ENCODE data around the gene TDRKH. TPM values are rescaled to one million over a fixed set of nuclear protein-coding genes. Genes with fewer than 3 reads are reported as not detected.

TDRKH gene
- total RNA-seq, 1 donor from 2014 or later: 8.9 TPM

GRCh38 chr1:151831605-151832004 is 41.3 kb upstream of the TDRKH start, which contains the start of gene RORC:
TSS of gene RORC (minus strand) at chr1:151831802. CDS start at chr1:151831764, 38 bp downstream.
- Mint-ChIP-seq H3K9me3 (no peaks in the 10 kb centered on the region), H3K36me3 (peaks cover 4% of the 10 kb centered on the region), H3K27me3 (peaks cover 13% of the 10 kb centered on the region), H3K4me1 (ENCODE audit: unreplicated experiment) (peaks cover 15% of the 10 kb centered on the region), H3K4me3 (no peak within 1 kb of the TSS), H3K27ac (no peak within 1 kb of the TSS)
- no peak for DNase-seq (ENCODE audit: extremely low spot score, unreplicated experiment)
- no peak for TF ChIP-seq CTCF (conservative IDR thresholded peaks at IDR 0.05)

GRCh38 chr1:151831256-151831591 is 40.9 kb upstream of the TDRKH start:
- Mint-ChIP-seq H3K27me3 (peaks cover 10% of the 10 kb centered on the region), H3K36me3 (no peaks in the 10 kb centered on the region), H3K27ac (no peak overlapping the region), H3K4me3 (no peak overlapping the region), H3K4me1 (ENCODE audit: unreplicated experiment) (peaks cover 11% of the 10 kb centered on the region), H3K9me3 (no peaks in the 10 kb centered on the region)
- no peak for DNase-seq (ENCODE audit: extremely low spot score, unreplicated experiment)
- TF ChIP-seq CTCF (conservative IDR thresholded peaks at IDR 0.05): no peak

- DNase-seq (ENCODE audit: extremely low spot score, unreplicated experiment): no peak
- H3K9me3 Mint-ChIP-seq: no peaks in the 10 kb centered on the region
- no peak overlapping the region for H3K4me3 Mint-ChIP-seq
- no peaks in the 10 kb centered on the region for H3K36me3 Mint-ChIP-seq
- no peak for TF ChIP-seq CTCF (conservative IDR thresholded peaks at IDR 0.05)
- H3K27ac Mint-ChIP-seq: peak overlapping the region; percentile 3
- peaks cover 10% of the 10 kb centered on the region for H3K27me3 Mint-ChIP-seq
- peaks cover 11% of the 10 kb centered on the region for H3K4me1 Mint-ChIP-seq (ENCODE audit: unreplicated experiment)
Observed at GRCh38 chr1:151830055-151830454, 39.8 kb upstream of the TDRKH start.

GRCh38 chr1:151829352-151830046 is 39.2 kb upstream of the TDRKH start:
- DNase-seq (ENCODE audit: extremely low spot score, unreplicated experiment): no peak
- Mint-ChIP-seq H3K27me3 (peaks cover 13% of the 10 kb centered on the region), H3K9me3 (no peaks in the 10 kb centered on the region), H3K36me3 (no peaks in the 10 kb centered on the region), H3K4me3 (peak overlapping the region; percentile 24), H3K27ac (peak overlapping the region; percentile 3), H3K4me1 (ENCODE audit: unreplicated experiment) (peaks cover 11% of the 10 kb centered on the region)
- no peak for TF ChIP-seq CTCF (conservative IDR thresholded peaks at IDR 0.05)

GRCh38 chr1:151828921-151829320 is 38.6 kb upstream of the TDRKH start:
- no peak for DNase-seq (ENCODE audit: extremely low spot score, unreplicated experiment)
- peak overlapping the region; percentile 3 for H3K27ac Mint-ChIP-seq
- no peaks in the 10 kb centered on the region for H3K36me3 Mint-ChIP-seq
- peaks cover 11% of the 10 kb centered on the region for H3K4me1 Mint-ChIP-seq (ENCODE audit: unreplicated experiment)
- H3K4me3 Mint-ChIP-seq: no peak overlapping the region
- no peak for TF ChIP-seq CTCF (conservative IDR thresholded peaks at IDR 0.05)
- H3K27me3 Mint-ChIP-seq: peaks cover 17% of the 10 kb centered on the region
- H3K9me3 Mint-ChIP-seq: no peaks in the 10 kb centered on the region
